Pons (tissue), 1 donor: Measurements from ENCODE around the gene MCM3.

ENCODE experiments used
- DNase-seq: peaks from one replicate; pipeline ENCODE4 v3.0.0-alpha.2; 2016; ENCODE audit warnings: low spot score

Gene MCM3

DNA sequence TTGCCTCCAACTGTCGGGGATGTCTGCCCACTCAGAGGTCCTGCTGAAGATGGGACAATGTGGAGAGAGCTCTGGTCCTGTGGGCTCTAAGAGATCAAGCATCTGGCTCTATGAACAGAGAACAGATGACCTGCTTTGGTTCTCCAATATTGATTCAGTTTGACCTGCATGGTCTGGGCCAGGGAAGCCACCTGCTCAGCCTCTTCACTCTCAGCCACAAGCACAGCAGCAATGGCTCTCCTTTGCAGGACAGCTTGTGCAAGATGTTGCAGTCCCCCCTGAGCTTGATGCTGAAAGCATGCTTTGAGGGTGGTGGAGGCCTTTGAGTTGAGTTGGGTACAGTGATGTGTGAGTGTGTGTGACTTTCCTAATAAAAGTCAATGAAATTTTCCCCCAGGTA lies 18.6 kb upstream of the MCM3 start:
- DNase-seq = no peak

DNA sequence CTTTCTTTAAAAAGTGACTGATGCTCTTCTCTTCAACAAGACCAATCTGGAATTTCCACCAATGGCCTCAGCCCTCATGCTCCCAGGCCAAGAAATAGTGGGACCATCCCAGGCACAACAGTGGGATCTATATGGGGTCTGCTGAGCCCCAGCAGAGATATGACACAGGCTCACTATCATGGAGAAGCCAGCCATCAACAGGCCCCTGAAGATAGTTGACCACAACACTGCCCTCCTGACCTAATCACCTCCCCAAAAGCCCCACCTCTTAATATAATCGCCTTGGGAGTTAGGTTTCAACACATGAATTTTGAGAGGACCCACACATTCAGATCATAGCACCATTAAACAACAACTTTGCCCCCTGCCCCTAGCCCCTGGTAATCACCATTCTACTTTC lies 16.8 kb upstream of the MCM3 start:
- DNase-seq = no peak

DNA sequence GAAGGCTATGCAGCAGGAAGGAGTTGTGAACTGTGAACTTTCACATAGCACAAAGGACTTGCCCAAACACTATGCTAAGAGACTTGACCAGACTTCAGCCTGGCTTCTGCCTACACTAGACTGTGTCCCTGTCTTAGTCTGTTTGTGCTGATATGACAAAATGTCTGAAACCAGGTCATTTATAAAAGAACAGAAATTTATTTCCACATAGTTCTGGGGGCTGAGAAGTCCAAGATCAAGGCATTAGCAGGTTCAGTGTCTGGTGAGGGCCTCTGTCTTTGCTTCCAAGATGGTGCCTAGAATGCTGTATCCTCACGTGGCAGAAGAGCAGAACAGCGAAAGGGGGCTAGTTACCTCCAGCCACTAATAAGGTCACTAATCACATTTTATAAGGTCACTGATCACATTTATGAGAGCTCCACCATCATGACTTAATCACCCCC lies 16.0 kb upstream of the MCM3 start:
- DNase-seq = no peak

DNA sequence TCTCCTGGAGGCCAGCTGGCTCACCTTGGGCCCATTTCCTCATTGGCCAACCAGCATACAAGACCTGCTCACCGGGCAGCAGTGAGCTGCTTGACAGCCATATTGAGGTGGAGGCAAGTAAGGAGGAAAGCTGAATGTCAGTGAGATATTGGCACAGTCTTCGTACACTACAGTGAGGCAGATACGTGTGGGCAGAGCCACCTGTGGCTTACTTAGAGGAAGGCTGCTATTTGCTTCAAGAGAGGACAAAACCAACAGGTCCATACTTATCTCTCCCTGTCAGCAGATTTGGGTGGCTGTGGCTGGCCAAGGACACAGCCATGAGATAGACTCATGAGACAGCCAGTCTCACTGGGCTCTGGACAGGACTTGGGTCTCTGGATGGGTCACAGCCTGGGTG lies 15.1 kb upstream of the MCM3 start:
- no peak for DNase-seq

DNA sequence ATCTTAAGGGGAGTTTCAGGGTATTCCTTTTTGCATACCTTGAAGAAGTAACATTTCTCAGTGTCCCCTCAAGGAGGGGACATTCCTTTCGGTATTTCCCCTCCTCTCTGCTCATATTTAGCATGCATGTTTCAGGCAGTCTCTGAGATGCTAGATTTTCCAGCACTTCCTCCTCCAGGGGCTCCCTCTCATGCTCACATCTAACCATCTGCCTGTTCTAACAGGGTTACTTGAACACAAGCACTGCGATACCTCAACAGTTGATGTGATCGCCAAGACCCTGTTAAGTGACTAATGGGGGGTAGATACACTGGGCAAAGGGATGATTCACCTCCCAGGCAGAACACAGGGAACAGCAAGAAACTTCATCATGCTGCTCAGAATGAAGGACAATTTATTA lies 12.9 kb upstream of the MCM3 start:
- DNase-seq = no peak

DNA sequence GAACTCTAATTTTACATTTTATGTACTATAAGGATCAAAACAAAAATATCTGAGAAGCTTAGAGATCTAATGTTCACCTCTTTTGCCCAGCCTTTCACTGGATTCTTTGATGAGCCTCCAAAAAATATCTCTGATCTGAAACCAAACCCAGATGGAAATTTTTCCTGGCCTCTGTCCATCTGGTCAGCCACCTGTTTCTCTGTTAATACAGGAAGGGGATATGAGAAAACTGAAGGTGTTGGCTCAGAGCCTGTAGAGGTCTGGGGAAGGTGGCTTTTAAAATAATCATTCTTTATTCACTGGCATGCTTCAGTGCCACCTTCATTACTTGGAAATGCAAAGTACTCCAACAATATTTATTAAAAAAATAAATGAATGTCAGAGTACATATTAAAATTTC lies 8.5 kb upstream of the MCM3 start:
- DNase-seq = no peak

DNA sequence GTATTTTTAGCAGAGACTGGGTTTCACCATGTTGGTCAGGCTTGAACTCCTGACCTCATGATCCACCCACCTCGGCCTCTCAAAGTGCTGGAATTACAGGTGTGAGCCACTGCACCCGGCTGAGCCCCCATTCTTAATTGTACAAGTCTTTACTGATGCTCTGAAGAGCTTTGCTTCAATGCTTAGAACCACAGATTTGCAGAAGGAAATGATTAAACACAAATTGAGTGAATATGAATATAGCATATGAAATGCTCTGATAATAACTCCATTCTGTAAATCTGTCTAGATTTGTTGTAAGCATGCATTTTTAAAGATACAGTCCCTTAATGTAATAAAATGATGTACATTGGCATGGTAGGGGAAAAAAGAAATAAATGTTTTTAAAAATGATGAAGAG lies 4.3 kb upstream of the MCM3 start:
- DNase-seq = no peak

DNA sequence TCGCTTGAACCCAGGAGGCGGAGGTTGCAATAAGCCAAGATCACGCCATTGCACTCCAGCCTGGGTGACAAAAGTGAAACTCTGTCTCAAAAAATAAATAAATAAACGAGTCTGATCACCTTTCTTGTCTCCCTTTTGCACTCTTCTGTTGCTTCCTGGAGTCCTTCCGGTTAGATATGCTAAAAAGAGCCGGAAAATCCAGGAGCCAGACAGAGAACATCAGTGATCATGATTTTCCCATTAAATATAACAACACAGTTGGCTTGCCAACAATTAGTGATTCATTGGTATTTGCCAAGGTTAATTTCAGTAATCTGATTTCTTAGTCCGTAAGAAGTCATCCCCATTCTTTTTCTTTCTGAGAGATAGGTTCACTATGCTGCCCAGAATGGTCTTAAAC lies 3.7 kb upstream of the MCM3 start:
- DNase-seq = no peak

DNA sequence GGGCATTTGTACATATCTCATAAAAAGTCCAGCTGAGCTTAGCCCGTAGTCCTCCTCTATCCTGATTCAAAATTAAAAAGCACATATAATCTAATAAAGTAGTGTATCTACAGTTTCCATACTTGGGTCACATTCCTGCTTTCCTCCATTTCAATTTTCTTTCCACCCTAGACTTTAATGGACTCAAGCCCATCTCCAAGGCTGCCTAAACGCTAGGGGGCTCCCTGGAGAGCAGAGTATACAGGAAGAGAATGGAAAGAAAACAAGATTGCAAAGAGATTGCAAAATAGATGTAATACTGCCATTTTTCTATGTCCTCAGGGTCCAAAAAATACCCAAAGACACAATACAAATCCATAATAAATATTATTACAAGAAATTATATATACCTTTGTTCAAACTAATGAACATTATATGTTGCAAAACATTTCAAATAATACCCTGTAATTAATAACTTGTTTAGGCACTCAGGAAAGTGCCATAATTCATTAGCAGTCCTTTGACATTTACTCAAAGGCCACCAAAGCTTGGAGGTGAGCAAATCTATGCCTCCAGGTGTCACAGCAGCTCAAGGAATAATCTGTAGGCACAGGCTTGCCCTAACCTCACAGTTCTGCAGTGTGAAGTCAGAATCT lies 2.4 kb upstream of the MCM3 start:
- DNase-seq = peak; percentile 91

DNA sequence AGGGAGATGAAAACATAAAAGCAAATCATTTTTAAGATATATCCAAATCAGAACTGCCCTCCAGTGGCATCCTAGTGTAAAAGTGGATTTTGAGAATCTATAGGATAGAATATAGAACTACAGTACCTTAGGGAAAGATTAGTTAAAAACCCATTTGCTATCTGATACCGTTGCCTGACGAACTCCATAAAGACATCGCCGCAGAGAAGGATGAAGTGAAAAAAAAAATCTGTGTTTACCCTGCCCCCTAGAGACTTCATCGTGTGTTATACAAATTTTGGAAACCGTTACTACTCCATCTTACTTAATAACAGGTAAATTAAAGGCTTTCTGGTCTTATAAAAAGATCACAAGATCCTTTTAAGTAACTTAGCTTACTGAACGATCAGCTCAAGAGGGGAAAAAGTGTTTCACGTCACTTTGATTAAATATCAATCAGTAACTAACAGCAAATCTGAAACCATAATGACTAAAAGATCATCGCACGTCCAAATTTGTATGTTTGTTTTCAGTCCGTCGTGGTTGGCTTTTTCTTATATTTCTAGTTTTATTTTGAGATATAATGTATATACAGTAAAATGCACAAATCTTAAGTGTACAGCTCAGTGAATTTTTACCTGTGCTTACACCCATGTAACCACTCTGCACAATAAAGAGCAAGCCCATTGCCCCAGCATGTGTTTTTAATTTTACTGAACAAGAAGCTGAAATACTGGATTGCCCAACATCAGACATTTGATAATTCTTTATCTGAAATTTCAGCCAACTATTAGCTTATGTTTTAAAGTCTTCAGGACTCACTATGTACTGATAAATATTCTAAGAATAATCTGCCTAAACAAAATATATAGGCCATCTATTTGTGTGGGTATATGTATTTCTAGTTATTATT lies 881 bp upstream of the MCM3 start:
- peak; percentile 78 for DNase-seq

DNA sequence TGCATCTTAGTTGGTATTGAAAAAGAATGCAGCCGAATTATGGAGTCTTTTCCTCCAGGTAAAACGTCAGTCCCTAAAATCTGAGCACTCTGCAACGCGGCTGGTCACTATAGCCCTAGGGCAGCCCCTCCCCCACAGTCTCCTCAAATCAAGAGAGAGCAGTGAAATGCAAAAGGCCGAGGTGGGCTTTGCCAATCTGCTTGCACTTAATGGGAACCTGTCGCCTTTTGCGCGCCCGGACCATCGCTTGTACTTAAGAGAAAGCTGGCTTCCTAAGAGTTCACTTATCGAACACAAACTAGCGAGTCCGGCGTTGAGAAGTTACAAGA lies 447 bp downstream of the MCM3 start:
- peak; percentile 22 for DNase-seq

DNA sequence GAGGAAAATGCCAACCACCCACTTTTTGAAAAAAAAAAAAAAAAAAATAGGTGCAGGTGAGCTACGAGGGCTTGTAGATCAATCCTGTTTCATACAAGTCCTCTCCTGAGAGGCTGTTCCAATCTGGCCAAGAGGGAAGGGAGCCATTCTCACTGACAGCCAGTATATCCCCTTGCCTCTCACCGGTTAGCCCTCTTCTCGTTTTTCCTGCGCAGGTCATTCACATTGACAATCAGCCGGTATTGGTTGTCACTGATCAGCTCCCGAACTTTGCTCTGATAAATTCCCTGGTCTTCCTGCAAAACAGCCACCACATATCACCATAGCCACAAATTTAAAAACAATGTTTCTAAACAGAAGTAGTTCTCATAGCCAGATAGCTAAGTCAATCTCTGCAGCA lies 1.4 kb downstream of the MCM3 start:
- no peak for DNase-seq

DNA sequence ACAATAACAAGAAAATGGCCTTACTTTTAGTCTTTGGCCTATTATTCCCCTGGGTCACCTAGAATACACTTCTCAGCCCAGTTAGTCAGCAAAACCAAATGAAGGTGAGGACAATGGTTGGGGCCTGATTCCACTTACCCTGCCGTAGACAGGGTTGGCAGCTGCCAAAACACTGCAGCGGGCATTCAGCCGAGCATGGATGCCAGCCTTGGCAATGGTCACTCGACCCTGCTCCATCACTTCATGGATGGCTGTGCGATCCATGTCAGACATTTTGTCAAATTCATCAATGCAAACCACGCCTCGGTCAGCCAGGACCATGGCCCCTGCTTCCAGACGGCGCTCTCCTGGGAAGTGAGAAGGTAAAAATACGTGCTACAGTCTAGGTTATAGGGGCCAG lies 8.4 kb downstream of the MCM3 start:
- no peak for DNase-seq

DNA sequence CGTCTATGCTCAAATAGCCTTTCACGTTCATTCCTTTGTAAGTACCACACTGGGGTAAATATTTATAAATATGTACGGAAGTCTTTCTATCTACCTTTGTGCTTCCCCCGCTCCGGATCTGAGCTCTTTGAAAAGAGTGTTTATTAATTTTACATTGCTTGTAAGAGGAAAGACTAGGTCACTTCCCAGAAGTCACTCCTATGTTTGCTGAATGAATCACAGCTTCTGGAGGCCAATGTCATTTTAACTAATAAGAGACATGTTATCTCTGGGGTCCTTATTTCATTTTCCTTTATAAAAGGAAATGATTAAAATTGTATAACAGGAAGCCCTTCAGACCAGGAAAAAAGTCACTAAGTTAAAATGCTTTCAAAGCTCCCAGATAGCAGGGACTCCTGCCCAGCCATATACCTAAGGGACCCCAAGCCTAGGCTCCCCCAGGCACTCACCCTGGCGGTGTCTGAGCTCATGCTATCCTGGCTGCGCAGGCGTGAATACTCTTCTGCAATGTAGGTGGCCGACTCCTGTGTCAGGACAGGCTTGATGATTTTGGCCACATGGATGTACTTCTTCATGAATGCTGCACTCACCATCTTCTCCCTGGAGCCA lies 12.6 kb downstream of the MCM3 start:
- no peak for DNase-seq

DNA sequence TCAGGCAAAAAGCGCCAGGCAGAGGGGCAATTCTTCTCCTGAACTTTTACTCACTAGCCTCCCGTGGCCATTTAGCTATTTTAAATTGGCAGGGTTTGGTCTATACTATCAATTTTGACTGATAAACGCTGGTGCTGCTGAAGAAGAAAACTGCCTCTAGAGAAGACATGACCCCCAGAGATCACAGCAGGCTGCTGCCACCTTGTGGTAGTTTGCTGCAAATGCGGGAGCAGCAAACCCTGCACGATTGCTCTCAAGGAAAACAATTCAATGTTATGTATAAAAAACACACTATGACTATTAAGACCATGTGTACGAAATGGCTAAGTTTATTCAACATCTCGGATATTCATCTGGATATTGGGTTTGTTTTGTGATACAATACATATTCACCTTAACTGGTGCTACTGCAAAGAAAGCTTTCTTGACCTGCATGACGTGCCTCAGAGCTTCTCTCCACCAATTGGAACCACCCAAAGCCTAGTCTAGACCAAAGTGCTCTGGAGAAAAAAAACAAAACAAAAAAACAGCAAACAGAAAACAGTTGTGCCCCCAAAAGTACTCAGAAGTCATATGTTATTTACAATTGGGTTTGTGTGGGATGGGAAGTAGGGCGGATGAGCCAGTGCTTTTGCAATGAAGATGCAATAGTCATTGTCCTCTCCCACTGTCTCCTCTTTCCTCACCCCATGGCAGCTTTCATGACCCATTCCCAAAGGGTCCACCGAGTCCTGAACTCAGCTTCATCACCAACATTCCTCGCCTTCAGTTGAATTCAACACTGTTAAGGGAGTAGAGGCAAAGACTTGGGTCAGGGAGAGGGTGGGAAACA lies 20.6 kb downstream of the MCM3 start:
- DNase-seq = peak; percentile 69

DNA sequence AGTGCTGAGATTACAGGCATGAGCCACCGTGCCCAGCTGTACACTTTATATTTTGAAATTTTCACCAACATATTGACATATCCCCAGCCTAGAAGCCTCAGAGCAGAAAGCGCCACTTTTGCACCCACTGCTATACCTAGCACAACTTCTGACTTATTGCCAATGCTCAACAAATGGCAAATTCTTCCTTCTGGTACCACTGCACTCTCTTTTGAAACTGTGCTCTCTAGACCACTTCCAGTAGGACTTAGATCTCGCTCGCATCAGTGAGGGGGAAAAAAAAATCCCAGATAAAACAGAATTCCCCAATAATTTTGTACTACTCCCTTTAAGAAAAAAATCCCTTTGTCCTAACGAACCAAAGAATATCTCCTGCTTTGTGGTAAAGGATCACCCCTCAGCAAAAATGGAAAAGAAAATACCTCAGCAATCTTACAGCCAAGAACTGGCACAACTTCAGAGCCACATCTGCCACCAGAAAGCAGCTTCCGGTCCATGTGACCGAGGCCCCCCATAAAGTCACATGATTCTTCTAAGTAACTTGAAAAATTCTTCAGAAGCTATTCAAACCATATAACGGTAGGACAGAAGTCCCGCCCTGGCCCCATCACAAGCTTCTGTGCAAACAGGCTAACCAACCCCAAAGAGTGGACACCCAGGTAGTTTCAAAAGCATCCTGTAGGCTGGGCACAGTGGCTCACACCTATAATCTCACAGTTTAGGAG lies 21.8 kb downstream of the MCM3 start:
- no peak for DNase-seq

DNA sequence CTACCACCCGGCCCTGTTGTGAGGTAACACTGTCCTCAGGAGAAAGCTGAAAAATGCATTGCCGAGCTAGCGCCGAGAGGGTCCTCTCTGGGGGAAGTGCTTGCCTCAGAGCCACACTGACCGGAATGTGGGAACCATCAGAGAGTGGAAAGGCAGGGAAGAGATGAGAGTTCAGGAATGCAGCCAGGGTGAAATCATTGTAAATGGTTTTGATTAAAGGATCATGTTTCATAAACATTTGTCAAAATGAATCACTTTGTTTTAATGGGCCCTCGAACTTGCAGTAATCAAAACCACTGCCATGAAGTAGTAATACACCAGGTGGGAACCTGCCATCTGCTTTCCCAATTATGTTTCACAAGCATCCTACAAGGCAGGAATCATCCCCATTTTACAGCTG lies 23.3 kb downstream of the MCM3 start:
- DNase-seq = no peak

DNA sequence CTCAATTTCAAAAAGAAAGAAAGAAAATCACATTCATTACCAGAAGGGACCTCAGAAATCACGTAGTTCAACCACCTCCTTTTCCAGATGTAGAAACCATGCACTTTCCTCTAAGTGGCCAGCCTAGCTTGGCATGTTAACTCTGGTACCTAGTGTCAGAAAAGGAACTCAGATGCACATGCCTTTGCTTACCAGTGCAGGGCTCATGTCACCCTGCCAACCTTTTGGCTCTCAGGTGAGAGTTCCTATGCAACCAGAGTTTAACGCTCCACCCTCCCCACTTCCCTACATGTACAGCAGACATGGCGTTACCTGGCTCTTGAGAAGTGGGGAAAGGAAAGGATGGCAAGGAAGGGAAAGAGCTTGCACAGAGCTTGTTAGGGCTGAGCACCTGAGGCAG lies 23.9 kb downstream of the MCM3 start:
- no peak for DNase-seq

DNA sequence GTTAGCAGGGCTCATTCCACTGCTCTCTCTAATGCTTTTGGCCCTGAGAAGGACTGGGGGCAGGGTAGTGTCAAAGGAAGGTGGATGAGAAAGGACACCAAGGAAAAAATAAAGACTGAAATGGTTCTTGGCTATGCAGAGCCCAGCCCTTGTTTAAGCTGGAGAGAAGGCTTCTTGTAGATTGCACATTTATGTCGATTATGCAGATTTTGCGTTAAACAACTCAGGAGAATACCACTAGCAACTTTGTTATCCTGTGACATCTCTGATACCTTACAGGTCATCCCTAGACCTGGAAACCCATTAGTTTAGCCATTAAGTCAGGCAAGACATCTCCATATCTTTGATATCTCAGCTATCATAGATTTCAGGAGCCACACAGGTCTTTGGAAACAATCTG lies 29.1 kb downstream of the MCM3 start:
- no peak for DNase-seq

DNA sequence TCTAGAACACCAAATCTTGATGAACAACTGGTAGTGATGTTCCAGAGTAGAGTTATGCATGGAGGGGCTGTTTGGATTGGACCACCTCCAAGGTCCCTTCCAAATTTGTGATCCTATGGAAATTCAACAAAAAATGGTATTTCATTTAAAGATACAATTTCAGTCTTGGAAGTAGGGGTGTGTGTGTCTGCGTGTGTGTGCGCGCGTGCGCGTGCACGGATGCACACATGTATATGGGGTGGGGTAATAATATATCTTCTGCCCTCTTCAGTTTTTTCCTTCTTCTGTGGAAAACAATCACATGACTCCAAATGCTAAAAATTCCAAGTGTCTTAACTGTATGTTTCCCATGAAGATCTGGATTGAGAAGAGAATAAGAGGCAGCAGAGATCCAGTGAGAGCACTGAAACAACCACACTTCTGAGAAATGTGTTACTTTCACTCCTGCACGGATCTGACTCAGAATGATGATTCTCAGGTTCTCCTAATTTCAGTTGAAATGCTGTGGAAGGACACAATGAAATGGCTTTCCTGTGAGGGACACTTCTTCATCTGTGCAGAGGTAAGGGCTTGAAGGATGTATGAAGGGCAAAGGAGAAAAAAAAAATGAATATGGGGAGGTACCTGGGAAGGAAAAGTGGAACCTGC lies 29.7 kb downstream of the MCM3 start:
- DNase-seq = no peak

DNA sequence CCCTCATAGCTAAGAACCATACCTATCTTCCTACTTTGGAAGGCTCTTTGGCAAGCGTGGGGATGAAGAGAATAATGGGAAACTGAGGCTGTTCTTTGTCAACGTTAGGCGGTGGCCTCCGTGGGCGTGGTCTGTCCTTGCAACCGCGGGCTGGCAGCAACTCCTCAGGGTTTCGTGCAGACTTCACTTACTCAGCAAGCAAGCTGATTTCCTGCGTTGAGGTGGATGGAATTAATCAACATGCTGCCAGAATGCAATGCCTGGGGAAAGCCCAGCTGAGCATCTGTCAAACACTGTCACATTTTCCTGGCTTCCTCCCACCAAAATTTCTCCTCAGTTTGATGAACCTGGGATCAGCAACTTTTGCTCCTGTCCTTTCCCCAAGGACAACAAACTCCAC lies 31.0 kb downstream of the MCM3 start:
- DNase-seq = no peak
